GM21723 (cell line): Measurements from ENCODE around the gene CDH23.

Experiments
- ATAC-seq: cut with Tn5 transposase; IDR thresholded peaks from one replicate; pipeline ENCODE4 v1.9.1; 2021; ENCODE audit warnings: mild to moderate bottlenecking, moderate library complexity; ENCODE audit not compliant: unreplicated experiment

Gene CDH23

GRCh38 chr10:71727738-71728737 is 331.3 kb downstream of the CDH23 start:
- ATAC-seq, result peak; percentile 70

GRCh38 chr10:71729161-71729636 is 332.5 kb downstream of the CDH23 start:
- ATAC-seq, result no peak

- no peak for ATAC-seq
Measured at GRCh38 chr10:71731791-71732190, 335.1 kb downstream of the CDH23 start.

GRCh38 chr10:71734797-71735196 is 338.1 kb downstream of the CDH23 start:
- no peak for ATAC-seq

GRCh38 chr10:71735709-71736569 is 339.2 kb downstream of the CDH23 start:
- no peak for ATAC-seq

- no peak for ATAC-seq
Measured at GRCh38 chr10:71736570-71736952, 339.8 kb downstream of the CDH23 start.

- no peak for ATAC-seq
Measured at GRCh38 chr10:71737001-71737833, 340.5 kb downstream of the CDH23 start.

- ATAC-seq, result no peak
Measured at GRCh38 chr10:71737834-71738197, 341.1 kb downstream of the CDH23 start.

GRCh38 chr10:71739358-71739900 is 342.7 kb downstream of the CDH23 start:
- ATAC-seq, result no peak

GRCh38 chr10:71740069-71740653 is 343.4 kb downstream of the CDH23 start:
- no peak for ATAC-seq

- no peak for ATAC-seq
Measured at GRCh38 chr10:71741029-71741428, 344.3 kb downstream of the CDH23 start.

GRCh38 chr10:71741671-71742070 is 345.0 kb downstream of the CDH23 start:
- no peak for ATAC-seq

GRCh38 chr10:71742301-71743088 is 345.8 kb downstream of the CDH23 start:
- no peak for ATAC-seq

- ATAC-seq, result no peak
Measured at GRCh38 chr10:71743089-71743838, 346.5 kb downstream of the CDH23 start.

- no peak for ATAC-seq
Measured at GRCh38 chr10:71743866-71744265, 347.1 kb downstream of the CDH23 start.

- ATAC-seq, result no peak
Measured at GRCh38 chr10:71744897-71745663, 348.4 kb downstream of the CDH23 start.

- ATAC-seq, result no peak
Measured at GRCh38 chr10:71745664-71746250, 349.0 kb downstream of the CDH23 start.
